HL-60/S4 treated with retinoic acid at 250 ng/mL for 4 days and 3 days (cell line): Measurements from ENCODE around the gene TMEM258.

Experiments used
- in situ Hi-C: fragments of 300-500 bp; cut with MboI; formaldehyde crosslinking; loops from 2 replicates; pipeline ENCODE4 v1.7.0; 2022; ENCODE audit warnings: low sequenced_read_pairs

TMEM258 gene

DNA sequence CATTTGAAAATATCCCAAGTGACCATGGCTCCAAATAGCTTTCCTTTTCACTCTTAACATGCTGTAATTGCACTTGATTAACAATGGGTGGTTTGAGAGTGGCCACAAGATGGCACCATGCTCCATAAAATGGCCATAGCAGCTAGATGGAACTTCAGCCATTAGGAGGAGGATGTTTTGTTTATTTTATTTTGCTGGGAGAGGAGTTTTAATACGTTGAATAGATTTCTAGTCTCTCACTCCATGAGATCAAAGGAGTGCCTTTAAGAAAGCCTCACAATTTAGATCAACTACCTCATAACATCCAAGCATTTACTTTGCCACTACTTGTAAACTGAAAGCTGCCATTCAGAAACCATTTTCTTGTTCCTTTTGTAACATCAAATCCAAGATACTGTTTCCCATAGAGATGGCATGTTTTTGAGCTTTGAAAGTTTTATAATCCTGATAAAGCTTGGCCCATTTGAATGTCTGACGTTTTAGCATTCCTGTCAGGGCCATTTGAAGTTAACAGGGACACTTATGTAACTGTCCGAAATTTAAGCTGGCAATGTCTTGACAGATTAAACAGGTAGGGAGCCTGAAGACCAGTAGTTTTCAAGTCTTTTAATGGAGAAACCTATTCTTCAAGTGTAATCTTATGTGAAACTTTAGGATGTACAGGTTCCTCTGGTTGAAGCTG is 5.0 kb upstream of the TMEM258 start:
- in situ Hi-C loops = no loop called here

DNA sequence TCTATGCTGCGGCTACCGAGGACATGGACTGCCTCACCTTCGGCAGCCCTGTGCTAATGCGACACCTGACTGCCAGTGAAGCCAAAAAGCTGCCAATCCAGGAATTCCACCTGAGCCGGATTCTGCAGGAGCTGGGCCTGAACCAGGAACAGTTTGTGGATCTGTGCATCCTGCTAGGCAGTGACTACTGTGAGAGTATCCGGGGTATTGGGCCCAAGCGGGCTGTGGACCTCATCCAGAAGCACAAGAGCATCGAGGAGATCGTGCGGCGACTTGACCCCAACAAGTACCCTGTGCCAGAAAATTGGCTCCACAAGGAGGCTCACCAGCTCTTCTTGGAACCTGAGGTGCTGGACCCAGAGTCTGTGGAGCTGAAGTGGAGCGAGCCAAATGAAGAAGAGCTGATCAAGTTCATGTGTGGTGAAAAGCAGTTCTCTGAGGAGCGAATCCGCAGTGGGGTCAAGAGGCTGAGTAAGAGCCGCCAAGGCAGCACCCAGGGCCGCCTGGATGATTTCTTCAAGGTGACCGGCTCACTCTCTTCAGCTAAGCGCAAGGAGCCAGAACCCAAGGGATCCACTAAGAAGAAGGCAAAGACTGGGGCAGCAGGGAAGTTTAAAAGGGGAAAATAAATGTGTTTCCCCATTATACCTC is 3.6 kb upstream of the TMEM258 start:
- in situ Hi-C loops = no loop called here

DNA sequence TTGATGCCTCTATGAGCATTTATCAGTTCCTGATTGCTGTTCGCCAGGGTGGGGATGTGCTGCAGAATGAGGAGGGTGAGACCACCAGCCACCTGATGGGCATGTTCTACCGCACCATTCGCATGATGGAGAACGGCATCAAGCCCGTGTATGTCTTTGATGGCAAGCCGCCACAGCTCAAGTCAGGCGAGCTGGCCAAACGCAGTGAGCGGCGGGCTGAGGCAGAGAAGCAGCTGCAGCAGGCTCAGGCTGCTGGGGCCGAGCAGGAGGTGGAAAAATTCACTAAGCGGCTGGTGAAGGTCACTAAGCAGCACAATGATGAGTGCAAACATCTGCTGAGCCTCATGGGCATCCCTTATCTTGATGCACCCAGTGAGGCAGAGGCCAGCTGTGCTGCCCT is 3.1 kb upstream of the TMEM258 start:
- in situ Hi-C loops = no loop called here

DNA sequence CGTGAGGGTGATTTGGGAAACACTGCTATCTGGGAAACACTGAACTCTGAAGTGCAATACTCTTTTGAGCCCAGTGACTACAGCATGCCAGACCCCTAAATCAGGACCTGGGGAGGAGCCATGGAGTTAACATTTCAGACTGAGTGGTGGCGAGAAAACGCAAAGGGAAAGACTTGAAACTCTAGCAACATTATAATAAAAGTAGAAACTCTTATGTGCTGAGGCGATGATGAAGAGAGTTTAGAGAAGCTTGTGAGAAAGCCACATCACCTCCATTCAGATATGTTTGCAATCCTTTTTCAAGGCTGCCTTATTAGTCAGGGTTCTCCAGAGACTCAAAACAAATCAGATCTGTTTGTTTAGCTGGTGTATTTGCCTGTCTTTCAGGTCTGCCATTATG is 2.2 kb upstream of the TMEM258 start:
- in situ Hi-C loops = no loop called here

DNA sequence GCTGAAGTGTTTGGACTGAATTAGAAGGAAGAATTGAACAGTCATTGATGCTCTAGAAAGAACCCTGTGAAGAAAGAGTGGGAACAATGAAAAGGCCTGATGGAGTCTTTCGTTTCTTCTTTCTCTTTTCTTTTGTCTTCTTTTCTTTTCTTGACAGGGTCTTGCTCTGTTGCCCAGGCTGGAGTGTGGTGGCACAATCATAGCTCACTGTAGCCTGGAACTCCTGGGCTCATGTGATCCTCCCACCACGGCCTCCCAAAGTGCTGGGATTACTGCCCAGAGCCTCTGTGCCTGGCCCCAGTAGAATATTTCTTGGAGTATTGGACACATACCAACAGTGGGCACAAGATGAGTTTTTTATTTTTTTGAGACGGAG is 1.4 kb upstream of the TMEM258 start:
- in situ Hi-C loops = no loop called here

DNA sequence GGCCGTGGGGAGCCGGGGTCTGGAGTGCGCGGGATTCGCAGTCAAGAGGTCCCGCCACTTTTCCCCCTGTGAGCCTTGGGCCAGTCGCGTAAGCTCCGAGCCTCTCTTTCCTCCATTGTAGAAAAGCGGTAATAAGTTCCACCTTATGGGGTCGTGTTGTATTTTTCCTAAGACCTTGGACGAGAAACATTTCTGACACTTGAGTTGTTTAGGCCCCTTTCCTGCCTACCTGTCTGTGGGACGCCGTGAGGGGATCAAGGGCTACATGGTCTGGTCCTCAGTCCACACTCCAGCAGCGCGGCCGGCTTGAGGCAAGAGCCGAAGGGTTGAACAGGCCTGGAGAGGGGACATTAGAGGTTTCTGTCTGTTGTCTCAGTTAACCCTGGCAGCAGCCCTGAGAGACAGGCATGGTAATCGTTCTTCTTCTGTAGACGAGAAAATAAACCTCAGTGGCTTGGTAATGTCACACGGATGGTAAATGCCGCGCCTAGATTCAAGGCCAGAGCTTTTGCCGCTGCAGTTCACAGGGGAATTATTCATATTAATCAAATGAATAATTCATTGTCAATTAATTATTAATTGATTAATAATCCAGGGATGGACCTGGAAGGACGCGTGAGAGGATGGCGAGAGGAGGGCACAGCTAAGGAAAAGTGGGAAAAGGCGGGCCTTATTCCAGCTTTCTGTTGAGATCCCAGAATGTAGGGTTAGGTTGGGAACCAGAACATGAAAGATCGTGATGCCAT is 857 bp upstream of the TMEM258 start:
- in situ Hi-C loops = no loop called here

DNA sequence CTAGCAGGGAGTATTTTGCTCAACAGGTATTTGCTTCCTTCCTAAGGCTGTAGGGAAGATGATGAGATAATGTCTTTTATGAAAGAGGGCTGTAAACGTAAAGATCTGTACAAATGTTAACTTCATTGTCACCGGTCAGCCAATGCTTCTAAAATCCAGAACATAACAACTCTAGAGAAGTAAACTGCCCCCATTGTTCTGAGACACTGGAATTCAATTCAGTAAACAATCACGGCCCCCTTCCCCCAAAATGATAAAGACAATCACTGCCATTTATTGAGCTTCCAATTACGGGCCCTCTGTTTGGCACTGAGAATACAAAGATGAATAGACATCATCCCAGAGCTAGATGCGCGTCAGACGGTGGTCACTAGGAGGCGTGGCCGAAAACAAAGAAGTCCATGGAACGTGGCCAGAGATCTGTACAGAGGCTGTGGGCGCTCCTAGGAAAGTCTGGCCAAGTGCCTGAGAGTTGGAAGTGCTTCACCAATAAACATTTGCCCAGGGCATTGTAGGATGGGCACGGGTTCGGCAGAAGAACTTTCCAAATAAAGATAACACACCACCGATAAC is 576 bp downstream of the TMEM258 start:
- in situ Hi-C loops = no loop called here

DNA sequence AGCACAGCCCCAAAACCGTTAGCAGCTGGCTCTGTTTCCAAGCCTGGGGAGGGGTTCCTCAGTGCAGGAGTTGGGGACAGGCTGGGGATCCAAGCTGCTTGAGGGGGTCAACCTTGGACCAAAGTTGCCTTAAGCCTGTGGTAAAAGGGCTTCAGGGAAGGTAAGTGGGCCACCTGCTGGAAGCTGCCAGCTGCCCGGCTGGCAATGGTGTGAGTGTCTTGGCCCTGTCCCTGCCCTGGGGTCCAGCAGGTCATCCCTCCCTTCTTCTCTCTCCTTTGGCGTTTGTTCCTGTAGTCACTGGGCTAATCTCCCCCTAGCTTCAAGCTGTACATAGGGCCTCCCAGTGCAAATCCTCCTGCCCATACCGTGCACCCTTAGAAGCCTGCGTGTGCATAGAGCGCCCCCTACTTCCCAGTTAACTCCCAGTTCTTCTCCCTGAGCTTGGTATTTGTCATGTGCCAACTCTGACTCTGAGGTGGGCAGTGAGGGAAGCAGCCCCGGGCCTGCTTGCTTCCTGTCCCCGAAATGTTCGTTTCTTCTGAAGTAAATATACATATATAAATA is 4.4 kb downstream of the TMEM258 start:
- in situ Hi-C loops = no loop called here

DNA sequence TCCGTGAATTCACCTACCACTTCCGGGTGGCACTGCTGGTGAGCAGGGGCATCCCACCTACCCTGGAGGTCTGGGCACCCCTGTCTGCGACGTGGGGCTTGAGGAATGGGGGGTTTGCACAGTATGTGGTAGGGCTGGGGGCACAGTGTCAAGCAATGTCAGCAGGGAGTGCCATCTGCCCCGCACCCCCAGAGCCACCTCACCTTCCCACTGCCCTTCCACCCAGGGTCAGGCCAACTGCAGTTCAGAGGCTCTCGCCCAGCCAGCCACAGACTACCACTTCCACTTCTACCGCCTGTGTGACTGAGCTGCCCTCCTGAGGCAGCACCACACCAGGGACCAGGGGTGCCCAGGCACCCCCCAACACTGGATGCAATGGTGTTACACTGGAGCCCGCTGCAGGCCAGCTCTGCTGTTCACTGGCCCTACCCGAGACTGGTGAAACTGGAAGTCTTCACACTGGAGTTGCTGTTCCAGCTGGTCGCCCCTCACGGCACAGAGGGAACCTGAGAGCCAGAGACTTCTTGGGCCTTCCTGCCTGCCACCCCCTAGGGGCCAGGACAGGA is 6.5 kb downstream of the TMEM258 start:
- in situ Hi-C loops = no loop called here

DNA sequence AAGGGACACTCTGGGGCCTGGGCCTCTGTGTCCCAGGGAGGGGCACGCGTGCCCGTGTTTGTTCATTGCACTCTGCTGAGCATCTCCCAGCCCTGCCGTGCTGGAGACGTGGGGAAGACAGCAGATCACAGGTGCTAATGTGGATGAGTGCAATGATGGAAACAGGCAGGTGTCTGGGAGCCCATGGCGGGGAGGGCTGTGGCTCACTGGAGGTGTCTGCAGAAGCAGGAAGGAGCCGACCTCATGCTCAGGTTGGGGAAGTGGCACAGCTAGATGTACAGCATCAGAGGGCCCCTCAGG is 7.9 kb downstream of the TMEM258 start:
- in situ Hi-C loops = no loop called here

DNA sequence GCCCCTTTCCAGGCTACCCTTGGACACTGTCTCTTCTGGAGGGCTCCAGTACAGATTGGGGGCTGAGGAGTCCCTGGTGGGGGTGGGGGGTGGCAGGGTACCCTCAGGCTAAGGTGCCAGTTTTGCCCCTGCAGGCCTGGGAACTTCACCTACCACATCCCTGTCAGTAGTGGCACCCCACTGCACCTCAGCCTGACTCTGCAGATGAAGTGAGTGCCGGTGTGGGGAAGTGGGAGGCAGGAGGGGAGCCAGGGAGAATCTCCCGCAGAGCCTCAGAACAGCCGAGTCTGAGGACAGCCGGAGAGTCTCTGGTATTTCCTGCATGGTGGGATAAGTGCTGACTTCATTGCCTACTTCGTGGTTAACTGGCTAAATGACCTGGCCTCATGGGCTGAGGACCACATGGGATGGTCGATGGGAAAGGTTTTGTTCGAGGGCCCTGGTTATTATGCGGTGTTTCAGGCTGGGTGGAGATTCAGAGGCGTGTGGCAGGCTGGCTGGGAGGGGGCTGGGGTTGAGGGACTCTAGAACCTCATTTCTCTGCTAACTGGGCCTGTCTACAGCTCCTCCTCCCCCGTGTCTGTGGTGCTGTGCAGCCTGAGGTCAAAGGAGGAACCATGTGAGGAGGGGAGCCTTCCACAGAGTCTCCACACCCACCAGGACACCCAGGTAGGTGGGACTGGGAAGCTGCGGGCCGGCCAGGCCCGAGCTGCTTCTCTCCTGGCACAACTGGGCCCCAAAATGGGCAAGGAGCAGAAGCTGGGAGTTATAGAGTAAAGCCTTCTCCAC is 8.5 kb downstream of the TMEM258 start:
- in situ Hi-C loops = no loop called here

DNA sequence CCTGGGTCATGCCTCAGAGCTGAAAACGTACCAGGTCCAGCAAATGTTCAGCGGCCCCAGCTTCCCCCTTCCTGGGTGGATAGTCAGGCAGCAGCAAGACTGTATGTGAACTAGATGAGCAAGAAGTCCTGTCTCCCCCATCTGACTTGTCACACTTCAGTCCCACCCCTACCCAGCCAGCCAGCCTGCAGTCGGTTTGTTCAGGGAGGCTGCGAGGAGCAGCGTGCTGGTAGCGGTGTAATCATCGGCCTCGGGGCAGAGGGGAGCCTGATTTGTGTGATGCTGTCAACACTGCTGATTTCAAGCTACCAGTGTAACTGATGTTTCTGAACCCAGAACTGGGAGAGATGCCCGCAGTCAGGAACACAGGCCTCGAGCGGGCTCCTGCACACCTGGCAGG is 9.6 kb downstream of the TMEM258 start:
- in situ Hi-C loops = no loop called here

DNA sequence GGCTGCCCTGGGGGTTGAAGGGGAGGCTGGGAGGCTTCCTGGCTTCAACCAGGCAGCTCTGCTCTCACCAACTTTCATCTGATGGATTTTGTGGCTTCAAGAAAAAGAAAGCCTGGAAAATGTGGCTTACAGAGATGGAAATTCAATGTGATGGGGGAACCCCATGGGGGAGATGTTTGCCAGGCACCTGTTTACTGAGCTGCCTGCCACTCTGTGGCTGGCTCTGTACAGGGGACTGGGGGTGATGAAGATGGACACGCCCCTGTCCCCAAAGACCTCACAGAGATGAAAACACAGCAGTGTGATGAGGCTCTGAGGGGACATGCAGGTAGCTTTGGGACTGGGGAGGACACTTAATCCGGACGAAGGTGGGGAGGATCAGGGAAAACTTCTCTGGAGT is 10.1 kb downstream of the TMEM258 start:
- in situ Hi-C loops = no loop called here

DNA sequence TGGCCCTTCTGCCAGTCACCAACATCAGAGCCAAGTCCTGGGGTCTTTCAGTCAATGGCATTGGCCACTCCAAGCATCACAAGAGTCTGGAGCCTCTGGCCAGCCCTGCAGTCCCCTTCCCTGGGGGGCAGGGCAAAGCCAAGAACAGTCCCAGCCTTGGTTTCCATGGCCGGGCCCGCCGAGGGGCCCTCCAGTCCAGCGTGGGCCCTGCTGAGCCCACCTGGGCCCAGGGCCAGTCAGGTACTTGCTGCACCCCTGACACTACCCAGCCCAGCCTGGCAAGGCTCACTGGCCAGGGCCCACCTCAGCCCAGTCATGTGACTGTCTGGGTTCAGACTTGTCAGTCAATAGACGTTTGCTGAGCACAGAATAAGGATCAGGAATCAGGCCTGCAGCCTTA is 10.8 kb downstream of the TMEM258 start:
- in situ Hi-C loops = no loop called here

DNA sequence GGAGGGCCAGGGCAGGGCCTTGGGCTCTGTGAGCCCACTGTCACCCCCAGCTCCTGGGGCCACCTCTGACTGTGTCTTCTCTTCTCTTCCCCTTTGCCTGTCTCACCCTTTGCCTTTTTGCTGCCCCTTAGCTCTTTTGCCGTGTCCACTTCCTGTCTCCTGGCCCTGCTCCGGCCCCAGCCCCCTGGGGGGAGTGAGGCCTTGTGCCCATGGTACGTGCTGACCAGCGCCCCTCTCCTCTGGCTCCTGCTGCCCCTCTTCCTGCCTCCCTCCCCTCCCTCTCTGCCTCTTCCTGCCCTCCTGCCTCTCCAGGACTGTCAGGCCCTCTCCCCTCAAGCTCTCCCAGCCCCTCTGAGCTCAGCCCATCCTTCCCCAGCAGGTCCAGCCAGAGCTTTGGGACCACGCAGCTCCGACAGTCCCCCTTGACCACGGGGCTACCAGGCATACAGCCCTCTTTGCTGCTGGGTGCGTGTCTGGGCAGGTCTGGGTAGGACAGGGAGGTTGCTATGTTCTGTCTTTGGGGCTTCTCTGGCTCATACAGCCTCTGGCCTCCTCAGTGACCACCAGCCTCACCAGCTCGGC is 11.7 kb downstream of the TMEM258 start:
- in situ Hi-C loops = no loop called here

DNA sequence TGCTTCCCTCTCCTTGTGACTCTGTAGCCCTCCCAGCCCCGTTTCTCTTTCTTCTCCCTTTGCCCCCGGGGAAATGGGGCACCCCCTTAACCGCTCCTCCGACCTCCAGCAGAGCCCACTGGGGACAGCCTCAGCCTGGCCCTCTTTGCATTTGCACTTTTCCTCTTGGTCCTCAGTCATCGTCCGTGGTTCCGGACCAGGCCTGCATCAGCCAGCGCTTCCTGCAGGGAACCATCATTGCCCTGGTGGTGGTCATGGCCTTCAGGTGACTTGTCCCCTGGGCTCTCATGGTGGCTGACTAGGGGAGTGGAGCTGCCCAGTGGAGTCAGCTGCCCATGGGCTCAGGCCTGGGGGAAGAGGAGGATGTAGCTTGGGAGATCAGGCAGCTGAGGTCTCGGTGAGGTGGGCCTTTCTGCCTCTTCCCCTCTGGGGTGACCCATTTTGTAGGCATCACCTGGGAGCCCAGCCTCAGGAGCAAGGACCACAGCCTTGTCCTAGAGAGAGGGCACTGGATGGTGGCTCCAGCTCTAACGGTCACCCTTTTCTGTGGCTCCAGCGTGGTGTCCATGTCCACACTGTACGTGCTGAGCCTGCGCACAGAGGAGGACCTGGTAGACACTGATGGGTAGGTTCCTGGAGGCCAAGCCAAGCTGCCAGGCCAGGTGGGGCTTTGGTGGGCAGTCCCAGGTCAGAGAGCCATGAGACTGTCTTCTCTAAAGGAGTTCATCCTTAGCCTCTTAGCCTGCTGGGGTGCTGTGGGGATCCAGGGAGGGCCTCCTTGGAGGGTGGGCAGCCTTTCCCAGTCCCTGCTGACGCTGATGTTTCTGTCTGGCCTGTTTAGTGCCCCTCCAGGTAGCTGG is 12.5 kb downstream of the TMEM258 start:
- in situ Hi-C loops = no loop called here

DNA sequence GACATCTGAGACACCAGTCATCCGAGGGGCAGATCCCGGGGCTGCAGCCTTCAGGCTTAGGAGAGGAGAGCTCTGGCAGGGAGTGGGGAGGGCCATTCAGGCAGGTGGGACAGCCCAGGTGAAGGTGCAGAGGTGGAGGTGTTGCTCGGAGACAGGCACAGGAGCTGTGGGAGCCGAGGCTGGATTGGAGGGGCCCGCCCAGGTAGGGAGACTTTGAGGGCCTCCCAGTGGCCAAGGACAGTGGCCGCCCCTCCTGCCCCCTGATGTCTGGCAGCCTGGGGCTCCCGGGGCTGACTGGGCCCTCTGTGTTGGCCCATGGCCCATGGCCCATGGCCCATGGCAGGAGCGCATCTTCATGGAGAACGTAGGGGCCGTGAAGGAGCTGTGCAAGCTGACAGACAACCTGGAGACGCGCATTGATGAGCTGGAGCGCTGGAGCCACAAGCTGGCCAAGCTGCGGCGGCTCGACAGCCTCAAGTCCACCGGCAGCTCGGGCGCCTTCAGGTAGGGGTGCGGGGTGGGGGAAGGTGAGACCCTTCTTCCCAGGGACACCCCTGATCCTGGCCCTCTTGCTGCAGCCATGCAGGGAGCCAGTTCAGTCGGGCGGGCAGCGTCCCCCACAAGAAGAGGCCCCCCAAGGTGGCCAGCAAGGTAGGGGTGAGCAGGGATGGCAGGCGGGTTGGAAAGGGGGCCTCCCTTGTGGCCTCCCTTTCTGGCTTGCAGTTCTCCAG is 13.3 kb downstream of the TMEM258 start:
- in situ Hi-C loops = no loop called here

DNA sequence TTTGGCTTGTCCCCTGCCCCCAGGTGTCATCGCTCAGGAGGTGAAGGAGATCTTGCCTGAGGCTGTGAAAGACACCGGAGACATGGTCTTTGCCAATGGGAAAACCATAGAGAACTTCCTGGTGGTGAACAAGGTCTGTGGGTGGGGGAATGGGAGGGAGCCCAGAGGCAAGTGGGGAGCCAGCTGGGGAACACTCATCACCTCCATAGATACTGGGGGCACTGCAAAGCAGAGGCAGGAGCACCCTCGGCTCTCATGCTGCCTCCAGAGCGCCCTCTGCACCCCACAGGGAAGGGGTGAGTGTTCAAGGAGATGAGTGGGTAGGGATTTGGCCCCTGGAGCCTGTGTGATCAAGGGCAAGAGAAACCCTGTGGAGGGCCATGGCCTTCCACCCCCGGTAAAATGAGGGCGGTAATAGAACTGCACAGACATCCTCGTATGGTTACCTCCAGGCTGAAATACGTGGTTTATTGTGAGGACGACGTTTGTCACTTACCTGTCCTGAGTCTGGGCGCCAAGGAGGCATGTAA is 14.0 kb downstream of the TMEM258 start:
- in situ Hi-C loops = no loop called here
